ENCODE measurements around the gene PARD3B. TPM values are rescaled to one million over a fixed set of nuclear protein-coding genes. Genes with fewer than 3 reads are reported as not detected.

Gene PARD3B
- total and polyA plus RNA-seq, 2 experiments from 2014 or later, result 3.5 to 4.4 TPM

DNA sequence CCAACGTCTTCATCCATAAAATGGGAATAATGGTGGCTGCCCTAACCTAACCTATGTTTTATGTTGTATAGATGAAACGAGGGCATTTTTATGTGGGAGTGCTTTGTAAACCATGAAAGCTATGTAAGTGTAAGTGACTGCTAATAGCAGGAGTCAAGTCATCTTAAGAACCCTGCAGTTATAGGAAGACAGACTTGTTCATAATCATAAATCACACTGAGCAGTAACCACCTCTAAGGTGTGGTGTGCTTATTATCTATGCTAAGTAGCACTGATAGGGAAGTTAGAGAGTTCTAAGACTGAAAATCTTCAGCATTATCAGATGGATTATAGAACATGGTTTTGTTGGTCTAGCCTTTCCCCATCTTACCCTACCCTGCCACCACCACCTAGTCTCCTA, 1112.8 kb downstream of the PARD3B start (continued):
- TF ChIP-seq, protein P1, sequence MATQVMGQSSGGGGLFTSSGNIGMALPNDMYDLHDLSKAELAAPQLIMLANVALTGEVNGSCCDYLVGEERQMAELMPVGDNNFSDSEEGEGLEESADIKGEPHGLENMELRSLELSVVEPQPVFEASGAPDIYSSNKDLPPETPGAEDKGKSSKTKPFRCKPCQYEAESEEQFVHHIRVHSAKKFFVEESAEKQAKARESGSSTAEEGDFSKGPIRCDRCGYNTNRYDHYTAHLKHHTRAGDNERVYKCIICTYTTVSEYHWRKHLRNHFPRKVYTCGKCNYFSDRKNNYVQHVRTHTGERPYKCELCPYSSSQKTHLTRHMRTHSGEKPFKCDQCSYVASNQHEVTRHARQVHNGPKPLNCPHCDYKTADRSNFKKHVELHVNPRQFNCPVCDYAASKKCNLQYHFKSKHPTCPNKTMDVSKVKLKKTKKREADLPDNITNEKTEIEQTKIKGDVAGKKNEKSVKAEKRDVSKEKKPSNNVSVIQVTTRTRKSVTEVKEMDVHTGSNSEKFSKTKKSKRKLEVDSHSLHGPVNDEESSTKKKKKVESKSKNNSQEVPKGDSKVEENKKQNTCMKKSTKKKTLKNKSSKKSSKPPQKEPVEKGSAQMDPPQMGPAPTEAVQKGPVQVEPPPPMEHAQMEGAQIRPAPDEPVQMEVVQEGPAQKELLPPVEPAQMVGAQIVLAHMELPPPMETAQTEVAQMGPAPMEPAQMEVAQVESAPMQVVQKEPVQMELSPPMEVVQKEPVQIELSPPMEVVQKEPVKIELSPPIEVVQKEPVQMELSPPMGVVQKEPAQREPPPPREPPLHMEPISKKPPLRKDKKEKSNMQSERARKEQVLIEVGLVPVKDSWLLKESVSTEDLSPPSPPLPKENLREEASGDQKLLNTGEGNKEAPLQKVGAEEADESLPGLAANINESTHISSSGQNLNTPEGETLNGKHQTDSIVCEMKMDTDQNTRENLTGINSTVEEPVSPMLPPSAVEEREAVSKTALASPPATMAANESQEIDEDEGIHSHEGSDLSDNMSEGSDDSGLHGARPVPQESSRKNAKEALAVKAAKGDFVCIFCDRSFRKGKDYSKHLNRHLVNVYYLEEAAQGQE (IDR thresholded peaks at IDR 0.05; ENCODE audit: unreplicated experiment), result no peak
- TF ChIP-seq, protein P2, sequence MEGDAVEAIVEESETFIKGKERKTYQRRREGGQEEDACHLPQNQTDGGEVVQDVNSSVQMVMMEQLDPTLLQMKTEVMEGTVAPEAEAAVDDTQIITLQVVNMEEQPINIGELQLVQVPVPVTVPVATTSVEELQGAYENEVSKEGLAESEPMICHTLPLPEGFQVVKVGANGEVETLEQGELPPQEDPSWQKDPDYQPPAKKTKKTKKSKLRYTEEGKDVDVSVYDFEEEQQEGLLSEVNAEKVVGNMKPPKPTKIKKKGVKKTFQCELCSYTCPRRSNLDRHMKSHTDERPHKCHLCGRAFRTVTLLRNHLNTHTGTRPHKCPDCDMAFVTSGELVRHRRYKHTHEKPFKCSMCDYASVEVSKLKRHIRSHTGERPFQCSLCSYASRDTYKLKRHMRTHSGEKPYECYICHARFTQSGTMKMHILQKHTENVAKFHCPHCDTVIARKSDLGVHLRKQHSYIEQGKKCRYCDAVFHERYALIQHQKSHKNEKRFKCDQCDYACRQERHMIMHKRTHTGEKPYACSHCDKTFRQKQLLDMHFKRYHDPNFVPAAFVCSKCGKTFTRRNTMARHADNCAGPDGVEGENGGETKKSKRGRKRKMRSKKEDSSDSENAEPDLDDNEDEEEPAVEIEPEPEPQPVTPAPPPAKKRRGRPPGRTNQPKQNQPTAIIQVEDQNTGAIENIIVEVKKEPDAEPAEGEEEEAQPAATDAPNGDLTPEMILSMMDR (conservative IDR thresholded peaks at IDR 0.05; ENCODE audit: low read depth in 2 of 2), result no peak
- no peak for TF ChIP-seq JUNB (IDR thresholded peaks at IDR 0.05; ENCODE audit: unreplicated experiment)
- no peak for TF ChIP-seq STAT1 (IDR thresholded peaks at IDR 0.05; ENCODE audit: unreplicated experiment)
- no peak for TF ChIP-seq ZNF331 (CRISPR knock-in tag; IDR thresholded peaks at IDR 0.05; ENCODE audit: low read depth)
- TF ChIP-seq, protein P3, sequence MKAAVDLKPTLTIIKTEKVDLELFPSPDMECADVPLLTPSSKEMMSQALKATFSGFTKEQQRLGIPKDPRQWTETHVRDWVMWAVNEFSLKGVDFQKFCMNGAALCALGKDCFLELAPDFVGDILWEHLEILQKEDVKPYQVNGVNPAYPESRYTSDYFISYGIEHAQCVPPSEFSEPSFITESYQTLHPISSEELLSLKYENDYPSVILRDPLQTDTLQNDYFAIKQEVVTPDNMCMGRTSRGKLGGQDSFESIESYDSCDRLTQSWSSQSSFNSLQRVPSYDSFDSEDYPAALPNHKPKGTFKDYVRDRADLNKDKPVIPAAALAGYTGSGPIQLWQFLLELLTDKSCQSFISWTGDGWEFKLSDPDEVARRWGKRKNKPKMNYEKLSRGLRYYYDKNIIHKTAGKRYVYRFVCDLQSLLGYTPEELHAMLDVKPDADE (IDR thresholded peaks at IDR 0.05), result no peak
- TF ChIP-seq CREB1 (CRISPR knock-in tag; IDR thresholded peaks at IDR 0.05; ENCODE audit: low read depth), result no peak

DNA sequence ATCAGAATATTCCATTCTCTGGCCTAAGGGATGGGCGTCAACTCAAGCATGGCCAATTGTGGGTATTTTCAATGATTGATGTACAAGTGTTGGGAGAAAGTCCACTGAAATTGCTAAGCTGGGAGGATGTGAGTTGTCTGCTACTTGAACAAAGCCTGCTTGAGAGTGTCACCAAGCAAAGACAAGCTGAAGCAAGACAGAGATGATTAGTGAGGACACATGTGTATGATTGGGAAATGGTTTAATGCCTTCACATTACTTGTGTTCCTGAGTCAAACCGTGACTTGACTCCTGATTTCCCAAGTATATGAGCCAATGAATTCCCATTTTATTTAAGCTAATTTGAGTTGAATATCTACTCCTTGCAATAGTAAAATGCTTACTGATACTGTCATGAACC, 1113.3 kb downstream of the PARD3B start:
- Histone ChIP-seq H3K4me3 (no peak overlapping the region), H3K36me3 (ENCODE audit: insufficient read depth) (no peaks in the 10 kb centered on the region), H3K4me1 (ENCODE audit: insufficient read depth) (no peaks in the 10 kb centered on the region), H3K4me2 (no peak overlapping the region), H3K27me3 (ENCODE audit: insufficient read depth) (no peaks in the 10 kb centered on the region), H3K79me2 (replicated peaks; ENCODE audit: insufficient read depth) (no peaks in the 10 kb centered on the region), H3K9me2 (ENCODE audit: insufficient read depth) (peaks cover 17% of the 10 kb centered on the region; the same call in 1 of the 2 replicates), H3K27ac (ENCODE audit: low read depth) (no peak overlapping the region), H2AFZ (no peak overlapping the region), H3F3A (replicated peaks; ENCODE audit: low read depth) (no peaks in the 10 kb centered on the region), H4K20me1 (replicated peaks; ENCODE audit: insufficient read depth) (no peaks in the 10 kb centered on the region)
- H3K36me3 Mint-ChIP-seq (ENCODE audit: low read depth), result no peaks in the 10 kb centered on the region
- DNase-seq (ENCODE audit: low spot score), result no peak
- ATAC-seq, result no peak
- H3K4me3 Mint-ChIP-seq, result no peak overlapping the region
- H3K27me3 Mint-ChIP-seq (ENCODE audit: insufficient read depth, low read depth, poor library complexity), result no peaks in the 10 kb centered on the region
- peaks cover 4% of the 10 kb centered on the region; the same call in 2 of the 3 replicates for H3K4me1 Mint-ChIP-seq
- H3K27ac Mint-ChIP-seq, result no peak overlapping the region
- no peaks in the 10 kb centered on the region for H3K9me3 Mint-ChIP-seq
- TF ChIP-seq, protein P2 (conservative IDR thresholded peaks at IDR 0.05; ENCODE audit: low read depth in 2 of 2), result no peak
- TF ChIP-seq NANOG (IDR thresholded peaks at IDR 0.05; ENCODE audit: borderline replicate concordance) (no peak), STAT1 (IDR thresholded peaks at IDR 0.05; ENCODE audit: unreplicated experiment) (no peak)
- TF ChIP-seq, protein P1 (IDR thresholded peaks at IDR 0.05; ENCODE audit: unreplicated experiment), result no peak
